Mucosa of rectum (tissue), 2 donors: ENCODE data around the gene RASA4B.

Experiments used
- H3K27ac ChIP-seq, 2 donors: one replicate each; pipeline ENCODE4 v1.7.0; 2013; ENCODE audit warnings: inconsistent platforms in 2 of 2, low read depth in 2 of 2, low read length in 2 of 2
- H3K27me3 ChIP-seq, 2 donors: one replicate each; pipeline ENCODE4 v1.7.0; 2013; ENCODE audit warnings: low read length in 2 of 2; ENCODE audit not compliant: control insufficient read depth in 2 of 2, insufficient read depth in 2 of 2
- H3K36me3 ChIP-seq, 2 donors: one replicate each; pipeline ENCODE4 v1.7.0; 2013; ENCODE audit warnings: low read length in 2 of 2; ENCODE audit not compliant: control insufficient read depth in 2 of 2, insufficient read depth in 2 of 2
- H3K4me1 ChIP-seq, 2 donors: one replicate each; pipeline ENCODE4 v1.7.0; 2013; ENCODE audit warnings: low read length in 2 of 2, mild to moderate bottlenecking in 1 of 2; ENCODE audit not compliant: control insufficient read depth in 2 of 2, insufficient read depth in 2 of 2
- H3K4me3 ChIP-seq, 2 donors: one replicate each; pipeline ENCODE4 v1.7.0; 2013; ENCODE audit warnings: low read length in 2 of 2
- H3K9ac ChIP-seq, 2 donors: one replicate each; pipeline ENCODE4 v1.7.0; 2013; ENCODE audit warnings: low read length in 2 of 2, low read depth in 1 of 2, mild to moderate bottlenecking in 1 of 2
- H3K9me3 ChIP-seq, 2 donors: one replicate each; pipeline ENCODE4 v1.7.0; 2013; ENCODE audit warnings: low read length in 2 of 2; ENCODE audit not compliant: control insufficient read depth in 2 of 2
- donor health status: healthy.
- donor health status: Normal muscosa, but diverticular disease.

Gene RASA4B

GRCh38 chr7:102439963-102440795, 77.4 kb downstream of the RASA4B start:
- H3K9ac ChIP-seq: no peak overlapping the region
- H3K4me3 ChIP-seq: no peak overlapping the region
- H3K36me3 ChIP-seq: no peaks in the 10 kb centered on the region
- H3K9me3 ChIP-seq: no peaks in the 10 kb centered on the region
- H3K27ac ChIP-seq: no peak overlapping the region
- H3K27me3 ChIP-seq: no peaks in the 10 kb centered on the region
- H3K4me1 ChIP-seq: no peaks in the 10 kb centered on the region

GRCh38 chr7:102436118-102436517, 81.5 kb downstream of the RASA4B start:
- Histone ChIP-seq H3K36me3 (no peaks in the 10 kb centered on the region), H3K4me1 (peaks cover 12 to 21% of the 10 kb centered on the region in 2 donors), H3K4me3 (no peak overlapping the region), H3K9ac (no peak overlapping the region), H3K9me3 (no peaks in the 10 kb centered on the region), H3K27ac (no peak overlapping the region), H3K27me3 (peaks cover 0 to 2% of the 10 kb centered on the region in 2 donors)

GRCh38 chr7:102434039-102434486, 83.5 kb downstream of the RASA4B start:
- H3K36me3 ChIP-seq: no peaks in the 10 kb centered on the region
- peak overlapping the region in 1 of 2 donors; percentile 24 for H3K9ac ChIP-seq
- H3K27ac ChIP-seq: peak overlapping the region in 1 of 2 donors; percentile 72
- H3K4me1 ChIP-seq: peaks cover 13 to 22% of the 10 kb centered on the region in 2 donors
- H3K4me3 ChIP-seq: peak overlapping the region; percentile 63 to 68
- no peaks in the 10 kb centered on the region for H3K9me3 ChIP-seq
- peaks cover 0 to 2% of the 10 kb centered on the region in 2 donors for H3K27me3 ChIP-seq

- Histone ChIP-seq H3K9me3 (no peaks in the 10 kb centered on the region), H3K9ac (peak within 1 kb of the TSS; percentile 24 to 58), H3K4me3 (peak within 1 kb of the TSS; percentile 63 to 68), H3K36me3 (no peaks in the 10 kb centered on the region), H3K27ac (peak within 1 kb of the TSS; percentile 72 to 83), H3K4me1 (peaks cover 13 to 22% of the 10 kb centered on the region in 2 donors), H3K27me3 (peaks cover 0 to 2% of the 10 kb centered on the region in 2 donors)
Observed at GRCh38 chr7:102433219-102434038, 84.1 kb downstream of the RASA4B start, which contains the start of gene ORAI2. ORAI2 (plus strand) TSS chr7:102433575; CDS start chr7:102438957, 5,382 bp downstream.
